Nephron (organoid): Measurements from ENCODE around the gene TCEAL2.
A peak's percentile ranks its signal among the peaks of the same experiment; 100 is the strongest.
"Not testable (repeated sequence)": the region's sequence is repeated elsewhere in the genome, so short reads cannot be mapped to it uniquely, and the experiment has no call there.

ENCODE experiments used
- H3K27ac Mint-ChIP-seq, 3 experiments: 2 replicates each; pipeline ENCODE4 v1.8.0; 2020; ENCODE audit warnings: mixed read lengths in 3 of 3, mild to moderate bottlenecking in 2 of 3, moderate library complexity in 1 of 3
- H3K27me3 Mint-ChIP-seq: 2 replicates; pipeline ENCODE4 v1.8.0; 2021; ENCODE audit warnings: low read depth, mild to moderate bottlenecking, moderate library complexity, mixed read lengths
- H3K36me3 Mint-ChIP-seq: 2 replicates; pipeline ENCODE4 v1.8.0; 2020; ENCODE audit warnings: low read depth, mixed read lengths
- H3K4me1 Mint-ChIP-seq: 2 replicates; pipeline ENCODE4 v1.8.0; 2020; ENCODE audit warnings: mixed read lengths
- H3K4me3 Mint-ChIP-seq, 3 experiments: 2 replicates each; pipeline ENCODE4 v1.8.0; 2020; ENCODE audit warnings: mild to moderate bottlenecking in 3 of 3, mixed read lengths in 3 of 3, moderate library complexity in 2 of 3
- H3K9me3 Mint-ChIP-seq: 2 replicates; pipeline ENCODE4 v1.8.0; 2020; ENCODE audit warnings: mixed read lengths
- TF ChIP-seq, protein P1 (sequence below), 3 experiments: fragments of 200-600 bp; sonication (generic); IDR thresholded peaks; one replicate each; pipeline ENCODE4 v1.5.0; 2021; ENCODE audit warnings: antibody characterized with exemption in 3 of 3; ENCODE audit not compliant: unreplicated experiment in 3 of 3

Gene TCEAL2

GRCh38 chrX:102125436-102125835 is at the start of gene TCEAL2:
TSS of gene TCEAL2 (plus strand) at chrX:102125679. CDS start at chrX:102126831, 1,152 bp downstream.
- H3K27me3 Mint-ChIP-seq = peaks cover 27% of the 10 kb centered on the region
- H3K27ac Mint-ChIP-seq, H3K4me1 Mint-ChIP-seq: not testable (repeated sequence)

DNA sequence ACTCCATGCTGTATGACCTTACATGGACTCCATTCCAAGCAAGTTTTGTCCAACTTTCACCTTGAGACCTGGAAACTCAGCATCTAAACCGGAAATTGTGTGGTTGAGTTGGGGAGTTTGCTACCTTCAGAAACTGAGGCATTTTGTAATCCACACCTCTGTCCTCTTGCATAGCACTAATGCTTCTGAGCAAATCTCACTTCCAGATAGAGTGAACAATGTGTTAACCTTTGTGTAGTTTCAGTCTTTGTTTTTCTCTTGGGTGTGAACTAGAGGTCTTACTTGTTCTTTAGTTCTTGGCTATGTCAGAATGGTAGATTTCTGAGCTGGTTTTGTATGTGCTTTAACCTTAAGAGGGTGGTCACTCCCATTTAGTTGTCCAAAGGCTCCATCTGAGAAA is 48.1 kb upstream of the TCEAL2 start:
- Mint-ChIP-seq H3K27me3 (no peaks in the 10 kb centered on the region), H3K27ac (no peak overlapping the region), H3K4me3 (no peak overlapping the region), H3K36me3 (no peaks in the 10 kb centered on the region), H3K4me1 (no peaks in the 10 kb centered on the region), H3K9me3 (no peaks in the 10 kb centered on the region)
- TF ChIP-seq, protein P1, sequence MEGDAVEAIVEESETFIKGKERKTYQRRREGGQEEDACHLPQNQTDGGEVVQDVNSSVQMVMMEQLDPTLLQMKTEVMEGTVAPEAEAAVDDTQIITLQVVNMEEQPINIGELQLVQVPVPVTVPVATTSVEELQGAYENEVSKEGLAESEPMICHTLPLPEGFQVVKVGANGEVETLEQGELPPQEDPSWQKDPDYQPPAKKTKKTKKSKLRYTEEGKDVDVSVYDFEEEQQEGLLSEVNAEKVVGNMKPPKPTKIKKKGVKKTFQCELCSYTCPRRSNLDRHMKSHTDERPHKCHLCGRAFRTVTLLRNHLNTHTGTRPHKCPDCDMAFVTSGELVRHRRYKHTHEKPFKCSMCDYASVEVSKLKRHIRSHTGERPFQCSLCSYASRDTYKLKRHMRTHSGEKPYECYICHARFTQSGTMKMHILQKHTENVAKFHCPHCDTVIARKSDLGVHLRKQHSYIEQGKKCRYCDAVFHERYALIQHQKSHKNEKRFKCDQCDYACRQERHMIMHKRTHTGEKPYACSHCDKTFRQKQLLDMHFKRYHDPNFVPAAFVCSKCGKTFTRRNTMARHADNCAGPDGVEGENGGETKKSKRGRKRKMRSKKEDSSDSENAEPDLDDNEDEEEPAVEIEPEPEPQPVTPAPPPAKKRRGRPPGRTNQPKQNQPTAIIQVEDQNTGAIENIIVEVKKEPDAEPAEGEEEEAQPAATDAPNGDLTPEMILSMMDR (IDR thresholded peaks at IDR 0.05; ENCODE audit: unreplicated experiment in 3 of 3) = no peak

More at GRCh38 chrX:102125436-102125835, at the start of gene TCEAL2:
- H3K36me3 Mint-ChIP-seq, H3K9me3 Mint-ChIP-seq: not testable (repeated sequence)
- H3K4me3 Mint-ChIP-seq = peak within 1 kb of the TSS; percentile 59 to 77 (median 76)

GRCh38 chrX:102085706-102086105 is 39.8 kb upstream of the TCEAL2 start:
- Mint-ChIP-seq H3K9me3 (no peaks in the 10 kb centered on the region), H3K36me3 (no peaks in the 10 kb centered on the region), H3K4me3 (no peak overlapping the region), H3K4me1 (no peaks in the 10 kb centered on the region), H3K27ac (no peak overlapping the region), H3K27me3 (peaks cover 3% of the 10 kb centered on the region)
- TF ChIP-seq, protein P1 (IDR thresholded peaks at IDR 0.05; ENCODE audit: unreplicated experiment in 3 of 3) = no peak

GRCh38 chrX:102113367-102113766 is 12.1 kb upstream of the TCEAL2 start:
- no peak overlapping the region for H3K4me3 Mint-ChIP-seq

GRCh38 chrX:102115748-102116147 is 9.7 kb upstream of the TCEAL2 start:
- TF ChIP-seq, protein P1 (IDR thresholded peaks at IDR 0.05; ENCODE audit: unreplicated experiment in 3 of 3) = no peak
- no peaks in the 10 kb centered on the region for H3K27me3 Mint-ChIP-seq

More at GRCh38 chrX:102113367-102113766, 12.1 kb upstream of the TCEAL2 start:
- H3K9me3 Mint-ChIP-seq = peaks cover 19% of the 10 kb centered on the region
- H3K27me3 Mint-ChIP-seq = no peaks in the 10 kb centered on the region
- no peaks in the 10 kb centered on the region for H3K4me1 Mint-ChIP-seq
- H3K27ac Mint-ChIP-seq = no peak overlapping the region
- TF ChIP-seq, protein P1 (IDR thresholded peaks at IDR 0.05; ENCODE audit: unreplicated experiment in 3 of 3) = no peak
- no peaks in the 10 kb centered on the region for H3K36me3 Mint-ChIP-seq

DNA sequence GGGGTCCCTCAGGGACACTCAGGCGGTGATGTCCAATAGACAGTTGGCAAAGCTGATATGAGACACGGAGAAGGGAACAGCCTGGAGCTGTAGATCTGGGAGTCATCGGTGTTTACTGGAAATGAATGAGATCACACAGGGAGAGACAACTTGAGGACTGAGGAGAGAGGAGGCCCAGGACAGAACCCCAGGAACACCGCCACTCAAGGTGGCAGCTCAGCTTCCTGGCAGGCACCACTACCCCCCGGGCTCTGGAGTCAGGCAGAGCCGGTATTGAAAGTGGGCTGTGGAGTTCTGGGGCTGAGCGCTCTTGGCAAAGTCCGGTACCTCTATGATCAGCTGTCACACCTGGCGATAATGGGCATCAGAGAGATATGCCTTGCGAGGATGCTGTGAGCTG is 465 bp upstream of the TCEAL2 start:
- peaks cover 27% of the 10 kb centered on the region for H3K27me3 Mint-ChIP-seq
- H3K36me3 Mint-ChIP-seq, H3K9me3 Mint-ChIP-seq, H3K27ac Mint-ChIP-seq, H3K4me1 Mint-ChIP-seq: not testable (repeated sequence)
- peak overlapping the region; percentile 59 to 77 (median 75) for H3K4me3 Mint-ChIP-seq

More at GRCh38 chrX:102115748-102116147, 9.7 kb upstream of the TCEAL2 start:
- no peak overlapping the region for H3K4me3 Mint-ChIP-seq
- no peaks in the 10 kb centered on the region for H3K36me3 Mint-ChIP-seq
- H3K4me1 Mint-ChIP-seq = no peaks in the 10 kb centered on the region
- no peak overlapping the region for H3K27ac Mint-ChIP-seq
- peaks cover 18% of the 10 kb centered on the region for H3K9me3 Mint-ChIP-seq

GRCh38 chrX:102126080-102126818 is 770 bp downstream of the TCEAL2 start:
- Mint-ChIP-seq H3K4me3 (peak overlapping the region; percentile 55 to 76 (median 75)), H3K27me3 (peaks cover 27% of the 10 kb centered on the region)
- not testable (repeated sequence) for H3K4me1 Mint-ChIP-seq, H3K27ac Mint-ChIP-seq, H3K9me3 Mint-ChIP-seq, H3K36me3 Mint-ChIP-seq
